NCI-H345 (cell line): ENCODE results near the gene MYADML2.
"Not testable (repeated sequence)": the region's sequence is repeated elsewhere in the genome, so short reads cannot be mapped to it uniquely, and the experiment has no call there.

Source experiments
- DNase-seq: peaks from one replicate; lab custom pipeline; 2025; lab: John Stamatoyannopoulos, UW

Gene MYADML2

GRCh38 chr17:81958633-81959342 is 11.8 kb upstream of the MYADML2 start:
- DNase-seq, result no peak

GRCh38 chr17:81957691-81958432 is 10.8 kb upstream of the MYADML2 start:
- DNase-seq, result no peak

- no peak for DNase-seq
Observed at GRCh38 chr17:81956607-81957589, 9.9 kb upstream of the MYADML2 start.

- DNase-seq, result no peak
Observed at GRCh38 chr17:81955756-81956544, 8.9 kb upstream of the MYADML2 start.

GRCh38 chr17:81955058-81955681 is 8.1 kb upstream of the MYADML2 start:
- no peak for DNase-seq

- no peak for DNase-seq
Observed at GRCh38 chr17:81954131-81955057, 7.4 kb upstream of the MYADML2 start.

- DNase-seq, result not testable (repeated sequence)
Observed at GRCh38 chr17:81953443-81953842, 6.4 kb upstream of the MYADML2 start.

- no peak for DNase-seq
Observed at GRCh38 chr17:81952792-81953228, 5.8 kb upstream of the MYADML2 start.

GRCh38 chr17:81951785-81952684 is 5.0 kb upstream of the MYADML2 start:
- DNase-seq, result no peak

GRCh38 chr17:81950501-81950900 is 3.5 kb upstream of the MYADML2 start:
- DNase-seq, result no peak

GRCh38 chr17:81948635-81949378 is 1.8 kb upstream of the MYADML2 start:
- no peak for DNase-seq

GRCh38 chr17:81944858-81945257 is 2.2 kb downstream of the MYADML2 start:
- no peak for DNase-seq

- DNase-seq, result no peak
Observed at GRCh38 chr17:81942167-81942553, 4.9 kb downstream of the MYADML2 start.

GRCh38 chr17:81941484-81942166 is 5.4 kb downstream of the MYADML2 start:
- DNase-seq, result no peak

- no peak for DNase-seq
Observed at GRCh38 chr17:81940538-81941483, 6.2 kb downstream of the MYADML2 start.

GRCh38 chr17:81939881-81940385 is 7.1 kb downstream of the MYADML2 start:
- DNase-seq, result no peak
